IMR-90 (cell line): Measurements from ENCODE around the gene LRRC4.

Experiments used
- CTCF ChIP-seq: conservative IDR thresholded peaks from 2 replicates; pipeline ENCODE4 v1.5.1; 2012; ENCODE audit warnings: mild to moderate bottlenecking, low read depth, low read length, improper control_type of control experiment
- ELK1 ChIP-seq: fragments of 150-350 bp; IDR thresholded peaks from 2 replicates; pipeline ENCODE4 v1.6.1; 2016; ENCODE audit warnings: low read depth, mild to moderate bottlenecking, low read length, moderate library complexity, borderline replicate concordance
- FOS ChIP-seq: fragments of 150-350 bp; IDR thresholded peaks from 2 replicates; pipeline ENCODE4 v1.6.1; 2016; ENCODE audit warnings: low read depth, low read length
- MAFK ChIP-seq: IDR thresholded peaks from 2 replicates; pipeline ENCODE4 v1.6.1; 2012; ENCODE audit warnings: low read depth, low read length, improper control_type of control experiment
- POLR2A ChIP-seq: IDR thresholded peaks from 2 replicates; pipeline ENCODE4 v1.6.1; 2012; ENCODE audit warnings: mild to moderate bottlenecking, low read depth, low read length
- RAD21 ChIP-seq: IDR thresholded peaks from 2 replicates; pipeline ENCODE4 v1.6.1; 2012; ENCODE audit warnings: low read length, improper control_type of control experiment
- RCOR1 ChIP-seq: IDR thresholded peaks from 2 replicates; pipeline ENCODE4 v1.6.1; 2012; ENCODE audit warnings: mild to moderate bottlenecking, low read length, improper control_type of control experiment; ENCODE audit not compliant: insufficient replicate concordance
- RFX5 ChIP-seq: IDR thresholded peaks from 2 replicates; pipeline ENCODE4 v1.8.0; 2012; ENCODE audit warnings: low read depth, mild to moderate bottlenecking, low read length, moderate library complexity
- SMC3 ChIP-seq: fragments of 150-350 bp; IDR thresholded peaks from 2 replicates; pipeline ENCODE4 v1.6.1; 2016; ENCODE audit warnings: low read depth, mild to moderate bottlenecking, antibody characterized with exemption, low read length, moderate library complexity
- TF ChIP-seq, protein P1 (sequence below): fragments of 150-350 bp; IDR thresholded peaks from 2 replicates; pipeline ENCODE4 v1.6.1; 2017; ENCODE audit warnings: mild to moderate bottlenecking, antibody characterized with exemption, low read length, low read depth

- no peak for TF ChIP-seq CTCF
- TF ChIP-seq POLR2A: no peak
- no peak for TF ChIP-seq SMC3
- TF ChIP-seq RAD21: no peak
- TF ChIP-seq FOS: no peak
- TF ChIP-seq MAFK: no peak
- TF ChIP-seq RFX5: no peak
- TF ChIP-seq, protein P1, sequence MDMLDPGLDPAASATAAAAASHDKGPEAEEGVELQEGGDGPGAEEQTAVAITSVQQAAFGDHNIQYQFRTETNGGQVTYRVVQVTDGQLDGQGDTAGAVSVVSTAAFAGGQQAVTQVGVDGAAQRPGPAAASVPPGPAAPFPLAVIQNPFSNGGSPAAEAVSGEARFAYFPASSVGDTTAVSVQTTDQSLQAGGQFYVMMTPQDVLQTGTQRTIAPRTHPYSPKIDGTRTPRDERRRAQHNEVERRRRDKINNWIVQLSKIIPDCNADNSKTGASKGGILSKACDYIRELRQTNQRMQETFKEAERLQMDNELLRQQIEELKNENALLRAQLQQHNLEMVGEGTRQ: no peak
- TF ChIP-seq ELK1: no peak
- TF ChIP-seq RCOR1: no peak
Measured at GRCh38 chr7:128074736-128075135, 43.5 kb upstream of the LRRC4 start.
